GM12873 (cell line): ENCODE measurements around the gene MAST3.

Source experiments
- CTCF ChIP-seq: IDR thresholded peaks from 2 replicates; pipeline ENCODE4 v1.5.1; 2012; ENCODE audit warnings: low read depth, mild to moderate bottlenecking, moderate library complexity, low read length, control low read depth; ENCODE audit not compliant: insufficient read depth; ENCODE audit errors: missing control alignments

MAST3 gene

GRCh38 chr19:18197306-18197705, 99.7 kb downstream of the MAST3 start:
- TF ChIP-seq CTCF = no peak

GRCh38 chr19:18197941-18198340, 100.4 kb downstream of the MAST3 start:
- TF ChIP-seq CTCF = no peak

GRCh38 chr19:18198374-18198773, 100.8 kb downstream of the MAST3 start:
- no peak for TF ChIP-seq CTCF
